Colon (tissue), 2 donors: Measurements from ENCODE around the gene BCOR.

Experiments
- FAIRE-seq: peaks from 2 replicates; lab custom pipeline; 2012; peaks lifted over from hg19 to GRCh38; lab: Jason Lieb, UNC
- donor health status: control.
- donor health status: control.

BCOR gene

DNA sequence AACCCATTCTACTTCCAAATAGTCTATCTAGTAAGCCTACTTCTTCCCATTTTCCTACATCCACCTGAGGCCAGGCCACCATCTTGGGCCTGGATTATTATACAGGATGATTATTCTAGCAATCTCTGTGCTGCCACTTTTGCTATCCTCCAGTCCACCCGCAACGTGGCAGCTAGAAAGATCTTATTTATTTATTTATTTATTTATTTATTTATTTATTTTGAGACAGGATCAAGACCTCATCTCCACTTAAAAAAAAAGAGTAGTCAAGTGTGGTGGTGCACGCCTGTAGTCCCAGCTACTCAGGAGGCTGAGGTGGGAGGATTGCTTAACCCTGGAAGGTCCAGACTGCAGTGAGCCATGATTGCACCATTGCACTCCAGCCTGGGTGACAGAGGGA lies 15.2 kb upstream of the BCOR start:
- FAIRE-seq: no peak

DNA sequence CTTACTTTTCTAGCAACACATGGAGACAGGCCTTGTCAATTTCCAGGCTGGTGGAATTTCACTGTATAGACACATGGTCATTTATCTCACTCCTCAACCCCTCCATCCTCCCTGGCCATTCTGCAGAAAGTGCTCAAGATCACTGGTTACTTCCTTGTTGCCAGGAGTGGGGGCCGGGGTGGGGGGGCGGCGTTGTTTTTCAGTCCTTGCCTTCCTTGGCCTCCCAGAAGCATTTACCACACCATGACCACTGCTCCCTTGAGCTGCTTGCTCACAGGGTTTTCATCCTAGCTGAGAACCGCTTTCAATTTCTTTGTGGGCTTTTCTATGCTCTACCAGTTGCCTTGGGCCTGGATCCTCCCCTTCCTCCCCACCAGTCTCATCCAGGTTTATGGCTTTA lies 14.1 kb upstream of the BCOR start:
- no peak for FAIRE-seq

DNA sequence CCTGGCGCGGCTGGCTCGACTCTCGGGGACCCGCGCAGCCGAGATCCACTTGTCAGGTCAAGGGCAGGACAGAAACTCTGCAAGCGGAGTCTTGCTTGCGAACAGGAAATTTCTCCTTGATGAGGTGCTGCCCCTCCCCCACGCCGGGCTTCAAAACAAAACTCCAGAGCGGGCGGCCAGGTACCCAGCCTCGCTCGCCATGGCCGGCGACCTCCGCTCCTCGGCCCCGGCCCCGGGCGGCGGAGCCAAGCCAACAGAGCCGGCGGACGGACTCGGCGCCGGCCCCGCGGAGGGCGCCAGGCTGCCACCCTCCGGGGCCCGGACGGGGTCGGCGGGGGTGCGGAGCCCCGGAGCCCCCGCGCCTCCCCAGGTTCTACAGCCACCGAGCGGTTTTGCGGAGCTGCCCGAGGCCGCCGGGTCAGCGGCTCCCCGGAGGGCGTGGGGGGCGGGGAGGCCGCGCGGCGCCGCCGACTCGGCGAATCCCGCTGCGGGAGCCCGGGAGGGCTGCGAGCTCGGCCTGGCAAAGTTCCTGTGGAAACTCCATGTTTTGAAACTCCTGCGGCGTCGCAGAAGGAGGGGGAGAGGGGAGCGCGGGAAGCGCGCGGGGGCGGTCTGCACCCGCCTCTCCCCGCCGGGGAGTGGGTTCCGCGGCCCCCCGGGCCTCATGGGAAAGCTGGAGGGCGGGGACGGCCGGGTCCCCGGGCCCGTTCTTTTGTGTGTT lies 11.7 kb upstream of the BCOR start:
- FAIRE-seq: no peak

GRCh38 chrX:40108959-40109287 lies 11.2 kb upstream of the BCOR start:
- no peak for FAIRE-seq

- no peak for FAIRE-seq
These were observed 10.6 kb upstream of the BCOR start for GRCh38 chrX:40108162-40108958.

DNA sequence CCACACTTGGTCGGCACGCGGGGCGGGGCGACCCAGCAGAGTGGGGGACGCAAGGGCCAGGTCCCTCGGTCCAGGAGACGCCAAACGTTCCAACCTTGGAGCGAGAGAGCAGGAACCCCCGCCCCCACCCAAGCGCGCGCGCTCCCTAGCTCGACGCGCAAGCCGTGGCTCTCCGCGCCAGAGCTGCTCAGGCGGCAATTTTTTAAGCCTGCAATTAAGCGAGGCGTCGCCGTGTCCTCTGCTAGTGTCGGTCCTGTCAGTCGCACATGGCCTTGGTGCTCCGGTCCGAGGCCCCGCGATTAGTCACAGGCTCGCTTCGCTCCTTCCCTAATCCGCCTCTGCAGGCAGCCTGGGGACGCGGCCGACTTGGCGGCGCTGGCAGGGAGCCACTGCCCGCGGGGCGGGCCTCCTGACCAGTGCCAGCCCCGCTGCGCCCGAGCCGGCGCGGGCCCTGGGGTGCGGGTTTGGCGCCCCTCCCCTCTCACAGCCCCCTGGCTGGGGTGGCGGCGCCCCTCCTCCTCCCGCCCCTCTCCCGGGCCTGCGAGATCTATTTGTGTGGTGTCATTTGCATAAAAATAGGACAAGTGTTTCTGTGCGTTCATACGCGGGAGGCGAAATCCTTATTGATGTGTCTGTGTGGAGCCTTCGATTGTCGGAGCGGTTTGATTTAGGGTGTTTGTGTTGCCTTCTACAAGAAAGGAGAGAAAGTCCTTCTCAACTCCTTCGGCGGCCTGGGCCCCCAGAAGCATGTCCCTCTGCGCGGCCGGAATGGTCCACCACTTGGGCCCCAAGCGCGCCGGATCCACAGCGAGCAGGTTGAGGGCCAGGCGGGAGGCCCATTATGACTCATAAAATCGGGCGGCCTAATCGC lies 9.8 kb upstream of the BCOR start:
- no peak for FAIRE-seq

DNA sequence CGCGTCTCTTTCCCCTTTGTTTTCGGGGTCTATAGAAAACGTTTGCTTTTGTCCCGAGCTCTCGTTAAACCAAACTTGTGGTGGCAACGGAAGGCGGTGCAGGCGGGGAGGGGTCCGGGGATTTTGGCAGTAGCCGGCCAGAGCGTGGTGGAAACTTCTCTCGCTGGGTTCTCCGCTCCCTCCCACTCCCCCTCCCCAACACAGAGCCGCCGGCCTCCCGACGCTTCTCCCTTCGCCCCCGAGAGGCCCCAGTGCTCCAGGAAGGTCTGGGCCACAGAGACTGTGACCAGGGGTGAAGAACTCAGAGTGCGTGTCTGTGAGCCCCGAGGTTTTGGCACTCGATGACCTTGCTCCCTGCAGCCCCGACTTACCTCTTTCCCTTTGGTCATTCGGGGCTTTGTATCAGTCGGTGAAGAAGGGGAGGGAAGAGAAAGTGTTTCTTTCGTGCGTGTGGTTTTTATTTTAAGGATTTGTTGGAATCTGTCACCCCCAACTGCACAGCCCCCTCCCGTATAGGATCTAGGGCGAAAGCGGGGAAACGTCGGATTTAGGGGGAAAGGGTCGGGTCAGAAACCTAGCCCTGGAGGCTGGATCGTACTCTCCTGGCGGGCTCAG lies 9.0 kb upstream of the BCOR start:
- FAIRE-seq: no peak

DNA sequence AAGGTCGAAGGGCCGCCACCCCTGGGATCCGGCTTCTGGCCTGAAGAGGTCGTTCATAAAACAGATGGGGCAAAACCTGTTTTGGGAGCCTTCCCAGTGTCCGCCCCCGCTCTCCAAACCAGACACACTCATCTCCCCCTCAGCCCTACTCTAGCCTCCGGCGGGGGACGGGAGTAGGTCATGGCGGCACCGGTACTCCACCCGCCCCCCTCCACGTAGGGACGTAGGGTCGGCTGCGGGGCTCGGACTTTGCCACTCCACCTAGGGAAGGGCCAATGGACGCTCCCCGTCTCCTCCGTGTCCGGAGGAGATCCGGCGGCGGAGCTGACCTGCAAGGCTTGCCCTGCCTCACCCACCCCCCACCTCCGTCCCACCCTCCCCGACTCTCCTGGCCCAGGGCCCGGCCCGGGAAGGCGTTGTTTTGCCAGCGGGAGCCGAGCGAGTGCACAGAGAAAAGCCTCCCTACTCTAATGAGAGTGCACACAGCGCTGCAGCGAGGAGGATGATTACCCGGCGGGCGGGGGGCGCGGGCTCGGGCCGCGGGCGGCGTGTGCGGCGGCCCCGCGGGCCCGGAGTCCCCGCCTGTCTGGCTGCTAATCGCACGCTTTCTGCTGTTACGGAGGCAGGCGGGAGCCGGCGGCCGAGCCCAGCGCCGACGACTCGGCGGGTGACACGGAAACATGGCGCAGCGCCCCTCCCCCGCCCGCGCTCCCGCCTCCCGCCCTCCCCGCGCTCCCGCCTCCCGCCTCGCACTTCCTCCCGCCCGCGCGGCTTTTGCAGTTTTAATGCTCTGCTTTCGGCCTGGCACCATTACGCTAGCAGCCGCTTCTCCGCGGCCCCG lies 8.3 kb upstream of the BCOR start:
- no peak for FAIRE-seq

- no peak for FAIRE-seq
These were observed 7.5 kb upstream of the BCOR start for GRCh38 chrX:40104985-40105834.

GRCh38 chrX:40104630-40104984 lies 6.8 kb upstream of the BCOR start:
- FAIRE-seq: no peak

- peak; percentile 51 for FAIRE-seq
These were observed 6.0 kb upstream of the BCOR start for GRCh38 chrX:40103565-40104323.

- FAIRE-seq: no peak
These were observed 4.9 kb upstream of the BCOR start for GRCh38 chrX:40102393-40103381.

DNA sequence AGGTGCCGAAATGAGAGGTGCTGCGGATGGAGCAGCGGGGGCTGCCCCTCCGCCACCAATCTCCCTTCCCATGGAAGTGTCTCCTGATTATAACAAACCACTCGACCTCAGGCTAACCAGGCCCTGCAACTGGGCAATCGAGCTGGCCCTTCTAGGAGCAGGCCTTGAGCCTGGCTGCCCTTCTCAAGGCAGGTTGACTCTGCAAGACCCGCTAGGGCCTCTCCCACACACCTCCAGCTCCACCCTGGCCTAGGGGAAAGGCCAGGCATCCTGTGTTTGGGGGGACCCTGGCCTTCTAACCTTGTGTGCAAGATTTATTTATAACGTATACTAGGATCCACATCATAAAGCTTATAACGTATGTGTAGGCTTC lies 3.7 kb upstream of the BCOR start:
- no peak for FAIRE-seq

DNA sequence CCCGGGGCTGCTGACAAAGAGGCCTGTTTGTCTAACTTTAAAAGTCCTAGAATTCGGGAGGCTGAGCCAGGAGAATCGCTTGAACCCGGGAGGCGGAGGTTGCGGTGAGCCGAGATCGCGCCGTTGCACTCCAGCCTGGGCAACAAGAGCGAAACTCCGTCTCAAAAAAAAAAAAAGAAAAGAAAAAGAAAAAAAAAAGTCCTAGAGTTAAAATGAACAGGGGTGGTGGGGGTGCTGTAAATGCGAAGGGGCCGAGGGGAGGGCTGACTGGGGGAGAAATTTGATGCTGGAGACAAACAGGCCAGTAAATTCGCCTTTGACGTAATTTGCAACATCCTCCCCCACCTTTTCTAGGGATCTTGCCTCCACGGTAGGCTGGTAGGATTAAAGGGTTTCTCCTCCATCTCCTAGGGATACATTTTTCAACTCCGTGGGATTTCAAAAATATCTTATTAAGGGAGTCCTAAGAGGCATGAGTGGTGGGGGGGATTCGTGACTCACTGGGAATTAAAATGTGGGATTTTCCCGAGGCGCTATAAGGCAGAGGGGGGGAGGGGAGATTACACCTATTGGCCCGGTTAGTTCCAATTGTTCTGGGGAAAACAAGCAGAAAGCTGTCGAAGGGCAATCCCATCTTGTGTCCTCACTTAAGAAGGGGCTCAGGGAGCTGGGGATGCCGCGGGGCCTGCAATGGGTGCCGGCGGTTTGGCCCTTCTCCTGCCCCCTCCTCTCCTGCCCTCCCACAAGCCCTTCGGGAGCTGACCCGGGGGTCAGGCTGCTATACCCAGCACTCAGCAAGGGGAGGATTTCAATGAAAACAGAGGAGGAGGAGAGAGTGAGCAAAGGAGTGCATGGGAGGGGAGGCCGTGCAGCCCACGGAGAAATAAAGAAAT lies 3.0 kb upstream of the BCOR start:
- no peak for FAIRE-seq

DNA sequence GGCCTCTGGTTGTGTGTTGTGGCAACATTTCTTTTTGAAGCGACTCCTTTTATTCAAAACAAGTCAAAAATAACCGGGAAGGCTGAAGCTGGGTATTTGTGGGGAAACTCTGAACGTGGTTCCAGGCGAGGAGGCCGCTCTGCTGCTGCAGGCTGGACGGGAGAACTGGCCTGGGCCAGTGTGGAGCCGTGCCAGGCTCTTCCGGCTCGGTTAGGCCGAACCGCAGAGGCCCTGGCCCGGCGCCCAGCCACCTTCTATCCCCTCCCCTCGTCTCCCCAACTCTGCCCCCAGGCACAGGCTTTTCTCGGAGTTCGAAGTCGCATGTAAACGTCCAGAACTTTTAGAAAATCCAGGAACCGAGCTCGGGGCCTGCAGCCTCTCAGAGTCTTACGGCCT lies 2.4 kb upstream of the BCOR start:
- no peak for FAIRE-seq

GRCh38 chrX:40099055-40099958 lies 1.5 kb upstream of the BCOR start:
- no peak for FAIRE-seq
